Gastroesophageal sphincter (tissue), 3 donors: ENCODE measurements around the gene OPN1MW2.
"Not testable (repeated sequence)": the region's sequence is repeated elsewhere in the genome, so short reads cannot be mapped to it uniquely, and the experiment has no call there.

Source experiments
- CTCF ChIP-seq, 4 experiments: fragments of 200-600 bp in 2 of 4; fragments of 450-650 bp in 2 of 4; sonication (generic) in 1 of 4; IDR thresholded peaks; one replicate each; pipeline ENCODE4 v1.5.1; 2017 to 2019; ENCODE audit warnings: antibody characterized with exemption in 4 of 4, mild to moderate bottlenecking in 2 of 4, moderate library complexity in 2 of 4
- POLR2AphosphoS5 ChIP-seq: sonication (generic); formaldehyde crosslinking; IDR thresholded peaks from one replicate; pipeline ENCODE4 v1.6.1; 2017; ENCODE audit warnings: antibody characterized with exemption

GRCh38 chrX:154183794-154184193 lies 35.8 kb upstream of the OPN1MW2 start:
- TF ChIP-seq CTCF (IDR thresholded peaks at IDR 0.05); POLR2AphosphoS5: not testable (repeated sequence)
